Liver (tissue), 9 donors: ENCODE results near the gene FAM53C. TPM values are rescaled to one million over a fixed set of nuclear protein-coding genes. Genes with fewer than 3 reads are reported as not detected.
"Not testable (repeated sequence)": the region's sequence is repeated elsewhere in the genome, so short reads cannot be mapped to it uniquely, and the experiment has no call there.

Source experiments
- DNase-seq: peaks from one replicate; pipeline ENCODE4 v3.0.0-alpha.2; 2017; ENCODE audit warnings: low spot score
- H3K27ac ChIP-seq, 2 donors: one replicate each; pipeline ENCODE4 v1.7.0; 2013; ENCODE audit warnings: inconsistent platforms in 2 of 2, low read length in 2 of 2, control low read depth in 1 of 2, low read depth in 1 of 2, mild to moderate bottlenecking in 1 of 2
- H3K27me3 ChIP-seq, 4 donors: one replicate each; pipeline versions ENCODE4 v1.6.1 to v1.7.0; 2013; ENCODE audit warnings: low read length in 3 of 4, inconsistent platforms in 1 of 4, mild to moderate bottlenecking in 1 of 4, moderate library complexity in 1 of 4; ENCODE audit not compliant: control insufficient read depth in 4 of 4, insufficient read depth in 4 of 4
- H3K36me3 ChIP-seq, 4 donors: one replicate each; pipeline versions ENCODE4 v1.6.1 to v1.7.0; 2013; ENCODE audit warnings: low read length in 3 of 4, mild to moderate bottlenecking in 3 of 4, low read depth in 1 of 4, moderate library complexity in 1 of 4; ENCODE audit not compliant: control insufficient read depth in 4 of 4, insufficient read depth in 3 of 4
- H3K4me1 ChIP-seq, 4 donors: one replicate each; pipeline versions ENCODE4 v1.6.1 to v1.7.0; 2013; ENCODE audit warnings: low read length in 3 of 4, mild to moderate bottlenecking in 3 of 4, moderate library complexity in 1 of 4; ENCODE audit not compliant: control insufficient read depth in 4 of 4, insufficient read depth in 4 of 4
- H3K4me3 ChIP-seq, 3 donors: one replicate each; pipeline versions ENCODE4 v1.6.1 to v1.7.0; 2013; ENCODE audit warnings: low read length in 3 of 3, control low read depth in 1 of 3, low read depth in 1 of 3, mild to moderate bottlenecking in 1 of 3
- H3K9ac ChIP-seq, 2 donors: one replicate each; pipeline ENCODE4 v1.7.0; 2013; ENCODE audit warnings: low read length in 2 of 2, mild to moderate bottlenecking in 2 of 2, moderate library complexity in 2 of 2, control low read depth in 1 of 2, low read depth in 1 of 2
- H3K9me3 ChIP-seq, 4 donors: one replicate each; pipeline versions ENCODE4 v1.6.1 to v1.7.0; 2013; ENCODE audit warnings: low read length in 3 of 4; ENCODE audit not compliant: control insufficient read depth in 4 of 4
- ATF3 ChIP-seq: IDR thresholded peaks from 2 replicates; pipeline ENCODE4 v1.6.1; 2016; ENCODE audit warnings: antibody characterized with exemption
- FOXA1 ChIP-seq: IDR thresholded peaks from 2 replicates; pipeline ENCODE4 v1.6.1; 2016; ENCODE audit warnings: antibody characterized with exemption
- HNF4A ChIP-seq, 2 donors: conservative IDR thresholded peaks; 2 replicates each; pipeline ENCODE4 v1.6.1; 2016; ENCODE audit warnings: antibody characterized with exemption in 2 of 2, mild to moderate bottlenecking in 2 of 2
- HNF4G ChIP-seq: IDR thresholded peaks from 2 replicates; pipeline ENCODE4 v1.6.1; 2016; ENCODE audit warnings: antibody characterized with exemption
- JUND ChIP-seq, 2 donors: IDR thresholded peaks; 2 replicates each; pipeline ENCODE4 v1.6.1; 2016; ENCODE audit warnings: antibody characterized with exemption in 2 of 2
- NR2F2 ChIP-seq: IDR thresholded peaks from 2 replicates; pipeline ENCODE4 v1.6.1; 2016; ENCODE audit warnings: antibody characterized with exemption
- RAD21 ChIP-seq, 2 donors: IDR thresholded peaks; 2 replicates each; pipeline ENCODE4 v1.6.1; 2016; ENCODE audit warnings: antibody characterized with exemption in 2 of 2, mild to moderate bottlenecking in 2 of 2
- REST ChIP-seq: IDR thresholded peaks from 2 replicates; pipeline ENCODE4 v1.6.1; 2016; ENCODE audit warnings: antibody characterized with exemption, mild to moderate bottlenecking
- SP1 ChIP-seq: IDR thresholded peaks from 2 replicates; pipeline ENCODE4 v1.6.1; 2018; ENCODE audit warnings: antibody characterized with exemption, mild to moderate bottlenecking
- YY1 ChIP-seq: IDR thresholded peaks from 2 replicates; pipeline ENCODE4 v1.6.1; 2016; ENCODE audit warnings: antibody characterized with exemption, mild to moderate bottlenecking
- ZBTB33 ChIP-seq: IDR thresholded peaks from 2 replicates; pipeline ENCODE4 v1.6.1; 2016; ENCODE audit warnings: antibody characterized with exemption
- WGBS: extraction: QIAGEN DNeasy Blood & Tissue Kit; methylation state at CpG from one replicate; pipeline ENCODE4 v1.1.7; 2013; 5-methylcytosine and 5-hydroxymethylcytosine counted together
- polyA plus RNA-seq, 2 donors: library from polyadenylated mRNA; stranded (reverse) in 1 of 2; unstranded in 1 of 2; fragments of 200-250 nt in 1 of 2; fragments of >200 nt in 1 of 2; fragmentation: Nextera tagmentation in 1 of 2; extraction: Ambion mirVana in 1 of 2; gene quantifications; one replicate each; pipeline versions ENCODE4 v1.2.1 to v1.2.3, GENCODE V29; 2013 to 2015
- total RNA-seq, 2 donors: library from RNA; depleted of rRNA; stranded (reverse); fragments of >200 nt; gene quantifications; one replicate each; pipeline ENCODE4 v1.2.3, GENCODE V29; 2014
- TF ChIP-seq, protein P1 (sequence below): fragments of 150-350 bp; IDR thresholded peaks from 2 replicates; pipeline ENCODE4 v1.5.1; 2017; ENCODE audit warnings: improper control_type of control experiment, low read depth, low read length; ENCODE audit not compliant: missing input control
- donor health status: healthy.
- donor health status: healthy.
- donor health status: healthy.
- donor health status: healthy.
- donor health status: healthy.

Gene FAM53C
- total and polyA plus RNA-seq, 4 donors, result 4.2 to 16.9 (median 8.9) TPM

- Histone ChIP-seq H3K9ac (no peak overlapping the region), H3K36me3 (peaks cover 19 to 59% (median 49%) of the 10 kb centered on the region in 4 donors), H3K4me3 (no peak overlapping the region), H3K4me1 (no peaks in the 10 kb centered on the region), H3K9me3 (no peaks in the 10 kb centered on the region), H3K27ac (no peak overlapping the region), H3K27me3 (no peaks in the 10 kb centered on the region)
- WGBS, result 93% methylated on average over 3 of the region's 3 CpGs
- DNase-seq, result no peak
- TF ChIP-seq RAD21 (IDR thresholded peaks at IDR 0.05), result no peak
- no peak for TF ChIP-seq YY1
- no peak for TF ChIP-seq NR2F2
- TF ChIP-seq REST, result no peak
- TF ChIP-seq ATF3, result no peak
- no peak for TF ChIP-seq JUND (IDR thresholded peaks at IDR 0.05)
- no peak for TF ChIP-seq SP1
- TF ChIP-seq HNF4G, result no peak
- no peak for TF ChIP-seq HNF4A (conservative IDR thresholded peaks at IDR 0.05)
- TF ChIP-seq ZBTB33, result no peak
Measured at GRCh38 chr5:138389332-138389731, 51.3 kb downstream of the FAM53C start.

DNA sequence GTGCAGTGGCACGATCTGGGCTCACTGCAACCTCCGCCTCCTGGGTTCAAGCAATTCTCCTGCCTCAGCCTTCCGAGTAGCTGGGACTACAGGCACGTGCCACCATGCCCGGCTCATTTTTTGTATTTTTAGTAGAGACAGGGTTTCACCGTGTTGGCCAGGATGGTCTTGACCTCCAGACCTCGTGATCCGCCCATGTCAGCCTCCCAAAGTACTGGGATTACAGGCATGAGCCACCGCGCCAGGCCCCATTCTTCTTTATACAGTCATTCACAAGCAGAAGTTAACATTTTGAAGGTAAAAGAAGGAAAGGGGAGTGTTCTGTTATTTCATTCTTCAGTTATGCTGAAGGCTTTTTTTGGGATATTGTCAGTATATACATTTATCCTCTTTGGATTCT is 51.8 kb downstream of the FAM53C start:
- not testable (repeated sequence) for H3K27me3 ChIP-seq, H3K9me3 ChIP-seq, H3K4me3 ChIP-seq, H3K9ac ChIP-seq, H3K4me1 ChIP-seq, H3K27ac ChIP-seq, DNase-seq
- H3K36me3 ChIP-seq, result peaks cover 18 to 63% (median 48%) of the 10 kb centered on the region in 4 donors
- 96% methylated on average over 10 of the region's 10 CpGs for WGBS

GRCh38 chr5:138391859-138392386 is 53.9 kb downstream of the FAM53C start:
- no peaks in the 10 kb centered on the region for H3K4me1 ChIP-seq
- H3K4me3 ChIP-seq, result no peak overlapping the region
- no peaks in the 10 kb centered on the region for H3K9me3 ChIP-seq
- H3K36me3 ChIP-seq, result peaks cover 9 to 62% (median 48%) of the 10 kb centered on the region in 4 donors
- H3K27me3 ChIP-seq, result no peaks in the 10 kb centered on the region
- TF ChIP-seq ATF3, result no peak
- TF ChIP-seq, protein P1, sequence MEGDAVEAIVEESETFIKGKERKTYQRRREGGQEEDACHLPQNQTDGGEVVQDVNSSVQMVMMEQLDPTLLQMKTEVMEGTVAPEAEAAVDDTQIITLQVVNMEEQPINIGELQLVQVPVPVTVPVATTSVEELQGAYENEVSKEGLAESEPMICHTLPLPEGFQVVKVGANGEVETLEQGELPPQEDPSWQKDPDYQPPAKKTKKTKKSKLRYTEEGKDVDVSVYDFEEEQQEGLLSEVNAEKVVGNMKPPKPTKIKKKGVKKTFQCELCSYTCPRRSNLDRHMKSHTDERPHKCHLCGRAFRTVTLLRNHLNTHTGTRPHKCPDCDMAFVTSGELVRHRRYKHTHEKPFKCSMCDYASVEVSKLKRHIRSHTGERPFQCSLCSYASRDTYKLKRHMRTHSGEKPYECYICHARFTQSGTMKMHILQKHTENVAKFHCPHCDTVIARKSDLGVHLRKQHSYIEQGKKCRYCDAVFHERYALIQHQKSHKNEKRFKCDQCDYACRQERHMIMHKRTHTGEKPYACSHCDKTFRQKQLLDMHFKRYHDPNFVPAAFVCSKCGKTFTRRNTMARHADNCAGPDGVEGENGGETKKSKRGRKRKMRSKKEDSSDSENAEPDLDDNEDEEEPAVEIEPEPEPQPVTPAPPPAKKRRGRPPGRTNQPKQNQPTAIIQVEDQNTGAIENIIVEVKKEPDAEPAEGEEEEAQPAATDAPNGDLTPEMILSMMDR, result no peak
- no peak for TF ChIP-seq REST
- no peak for TF ChIP-seq FOXA1
- TF ChIP-seq YY1, result no peak
- no peak overlapping the region for H3K9ac ChIP-seq
- no peak overlapping the region for H3K27ac ChIP-seq
- DNase-seq, result no peak
- WGBS, result 96% methylated on average over 9 of the region's 9 CpGs
